A549 (cell line): Measurements from ENCODE around the gene NCOA3. TPM values are rescaled to one million over a fixed set of nuclear protein-coding genes. Genes with fewer than 3 reads are reported as not detected.

Source experiments
- ATAC-seq, 2 experiments: fragments of 200-7000 bp in 1 of 2; fragments of >200 bp in 1 of 2; cut with Nextera tagmentation in 1 of 2; cut with Tn5 transposase in 1 of 2; 3 replicates each; pipeline versions ENCODE4 v1.8.0 to v1.9.1; 2018 to 2020; ENCODE audit warnings: mild to moderate bottlenecking in 1 of 2, moderate library complexity in 1 of 2
- CTCF ChIA-PET: fragments of 300-600 bp; sonication (Branson Sonifier 250); formaldehyde crosslinking; extraction: SDS; loops from one replicate; lab custom pipeline; 2021; ENCODE audit warnings: antibody characterized with exemption, inconsistent platforms; lab: Yijun Ruan, JAX
- POLR2A ChIA-PET: fragments of 350-600 bp; formaldehyde crosslinking; extraction: SDS; loops from one replicate; lab custom pipeline; 2021; ENCODE audit warnings: antibody characterized with exemption, inconsistent platforms; lab: Yijun Ruan, JAX
- DNase-seq, 2 experiments: peaks; one replicate each; pipeline versions ENCODE4 v3.0.0 to v3.0.0-alpha.2; 2011 to 2016; ENCODE audit warnings: low read depth in 1 of 2, low spot score in 1 of 2
- FAIRE-seq: peaks from 2 replicates; lab custom pipeline; 2011; peaks lifted over from hg19 to GRCh38; lab: Jason Lieb, UNC
- H3K27ac ChIP-seq, 2 experiments: fragments of >200 bp; sonication (Bioruptor Twin); formaldehyde crosslinking; 3 replicates each; pipeline ENCODE4 v1.5.1; 2016 to 2017
- H3K4me1 ChIP-seq: fragments of >200 bp; sonication (Bioruptor Twin); formaldehyde crosslinking; 3 replicates; pipeline ENCODE4 v1.6.1; 2016
- H3K4me2 ChIP-seq: fragments of >200 bp; sonication (Bioruptor Twin); formaldehyde crosslinking; 3 replicates; pipeline ENCODE4 v1.6.1; 2016
- H3K4me3 ChIP-seq: fragments of >200 bp; sonication (Bioruptor Twin); formaldehyde crosslinking; 3 replicates; pipeline ENCODE4 v1.5.1; 2016
- H3K9me3 ChIP-seq: fragments of >200 bp; sonication (Bioruptor Twin); formaldehyde crosslinking; 3 replicates; pipeline ENCODE4 v1.6.1; 2016
- BHLHE40 ChIP-seq: IDR thresholded peaks from 2 replicates; pipeline ENCODE4 v1.6.1; 2012; ENCODE audit warnings: low read depth, low read length, inconsistent platforms
- CHD4 ChIP-seq: fragments of 200-600 bp; sonication (generic); IDR thresholded peaks from 2 replicates; pipeline ENCODE4 v1.6.1; 2016; ENCODE audit warnings: antibody characterized with exemption, mild to moderate bottlenecking, borderline replicate concordance
- ELK1 ChIP-seq: fragments of 150-350 bp; IDR thresholded peaks from 2 replicates; pipeline ENCODE4 v1.6.1; 2014; ENCODE audit warnings: low read depth, mild to moderate bottlenecking, low read length
- GATA3 ChIP-seq: IDR thresholded peaks from 2 replicates; pipeline ENCODE4 v1.6.1; 2012; ENCODE audit warnings: borderline replicate concordance
- HOXB5 ChIP-seq: fragments of 250-450 bp; sonication (Bioruptor Pico); IDR thresholded peaks from 2 replicates; pipeline ENCODE4 v1.5.0; 2020; ENCODE audit warnings: mild to moderate bottlenecking, moderate library complexity
- JUN ChIP-seq, 2 experiments: fragments of >200 bp; sonication (Bioruptor Twin); formaldehyde crosslinking; IDR thresholded peaks; 2 replicates in 1 of 2; 3 replicates in 1 of 2; pipeline ENCODE4 v1.6.1; 2016 to 2017
- PBX3 ChIP-seq: IDR thresholded peaks from 2 replicates; pipeline ENCODE4 v1.6.1; 2012
- RARB ChIP-seq: fragments of 250-450 bp; sonication (Bioruptor Pico); IDR thresholded peaks from 2 replicates; pipeline ENCODE4 v1.8.0; 2021; ENCODE audit warnings: mild to moderate bottlenecking, moderate library complexity
- SREBF2 ChIP-seq: fragments of 450-650 bp; IDR thresholded peaks from 2 replicates; pipeline ENCODE4 v1.6.1; 2014; ENCODE audit warnings: mild to moderate bottlenecking, moderate library complexity
- TP53 ChIP-seq: fragments of 250-450 bp; sonication (Bioruptor Pico); IDR thresholded peaks from 2 replicates; pipeline ENCODE4 v1.5.0; 2021; ENCODE audit warnings: mild to moderate bottlenecking, moderate library complexity
- ZNF302 ChIP-seq: fragments of 250-450 bp; sonication (Bioruptor Pico); IDR thresholded peaks from 2 replicates; pipeline ENCODE4 v1.9.0; 2021; ENCODE audit warnings: inconsistent platforms, mild to moderate bottlenecking, moderate library complexity
- WGBS: methylation state at CpG from one replicate; pipeline ENCODE4 v1.1.6; 2017; ENCODE audit errors: missing lambda C conversion rate; 5-methylcytosine and 5-hydroxymethylcytosine counted together
- polyA plus RNA-seq, 4 experiments: library from polyadenylated mRNA; depleted of rRNA in 3 of 4; stranded (reverse); fragments of >200 nt; fragmentation: RNase III in 1 of 4; extraction: RNeasy Plus Mini Kit Qiagen cat#74134 plus additional on column Dnase treatment in 1 of 4; gene quantifications; 2 replicates in 3 of 4; 3 replicates in 1 of 4; pipeline ENCODE4 v1.2.3, GENCODE V29; 2011 to 2017
- TF ChIP-seq, protein P1 (sequence below): fragments of >200 bp; sonication (Bioruptor Twin); formaldehyde crosslinking; IDR thresholded peaks from 2 replicates; pipeline ENCODE4 v1.6.1; 2016
- TF ChIP-seq, protein P2 (sequence below): fragments of 200-600 bp; sonication (generic); IDR thresholded peaks from 2 replicates; pipeline ENCODE4 v1.6.1; 2016; ENCODE audit warnings: antibody characterized with exemption, mild to moderate bottlenecking, moderate library complexity

Gene NCOA3
- polyA plus RNA-seq, 2 of the 4 experiments (the other 2 are of a cell fraction): 42.9 to 136 TPM

DNA sequence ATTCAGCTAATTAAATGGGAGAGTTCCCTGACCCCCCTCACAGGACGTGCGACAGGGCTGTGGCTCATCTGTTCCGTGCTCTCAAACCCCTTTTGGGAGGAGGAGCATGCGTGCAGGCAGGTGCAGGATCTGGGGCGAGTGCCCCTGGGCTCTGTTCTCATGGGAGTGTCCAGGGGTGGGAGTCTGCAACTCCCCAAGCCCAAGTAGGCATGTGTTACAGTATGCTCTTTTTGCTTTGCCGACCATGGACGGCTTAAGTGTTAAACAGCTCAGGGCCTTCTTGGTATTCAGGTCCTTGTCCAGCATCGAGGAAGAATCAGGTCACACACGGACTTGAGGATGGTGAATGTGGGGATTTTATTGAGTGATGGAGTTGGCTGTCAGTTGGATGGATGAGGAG lies 101.6 kb downstream of the NCOA3 start:
- no peak for FAIRE-seq
- Histone ChIP-seq H3K4me2 (no peak overlapping the region), H3K4me1 (peaks cover 57% of the 10 kb centered on the region), H3K9me3 (no peaks in the 10 kb centered on the region), H3K4me3 (no peak overlapping the region), H3K27ac (no peak overlapping the region)
- ATAC-seq: no peak; a peak in 2 of 6 replicates
- CTCF ChIA-PET: interaction anchor here (0.8 to 1.0 kb wide), 2 partner anchors 11 to 12 kb away, joined by 3 read pairs; no protein-coding TSS in a partner anchor
- TF ChIP-seq SREBF2 (no peak), PBX3 (no peak), HOXB5 (no peak), ZNF302 (CRISPR knock-in tag) (no peak), ELK1 (no peak), TP53 (CRISPR knock-in tag) (no peak), CHD4 (no peak), JUN (IDR thresholded peaks at IDR 0.05) (no peak), BHLHE40 (no peak)
- POLR2A ChIA-PET: no interaction called here
- no peak for DNase-seq
- 98% methylated on average over 8 of the region's 9 CpGs for WGBS

DNA sequence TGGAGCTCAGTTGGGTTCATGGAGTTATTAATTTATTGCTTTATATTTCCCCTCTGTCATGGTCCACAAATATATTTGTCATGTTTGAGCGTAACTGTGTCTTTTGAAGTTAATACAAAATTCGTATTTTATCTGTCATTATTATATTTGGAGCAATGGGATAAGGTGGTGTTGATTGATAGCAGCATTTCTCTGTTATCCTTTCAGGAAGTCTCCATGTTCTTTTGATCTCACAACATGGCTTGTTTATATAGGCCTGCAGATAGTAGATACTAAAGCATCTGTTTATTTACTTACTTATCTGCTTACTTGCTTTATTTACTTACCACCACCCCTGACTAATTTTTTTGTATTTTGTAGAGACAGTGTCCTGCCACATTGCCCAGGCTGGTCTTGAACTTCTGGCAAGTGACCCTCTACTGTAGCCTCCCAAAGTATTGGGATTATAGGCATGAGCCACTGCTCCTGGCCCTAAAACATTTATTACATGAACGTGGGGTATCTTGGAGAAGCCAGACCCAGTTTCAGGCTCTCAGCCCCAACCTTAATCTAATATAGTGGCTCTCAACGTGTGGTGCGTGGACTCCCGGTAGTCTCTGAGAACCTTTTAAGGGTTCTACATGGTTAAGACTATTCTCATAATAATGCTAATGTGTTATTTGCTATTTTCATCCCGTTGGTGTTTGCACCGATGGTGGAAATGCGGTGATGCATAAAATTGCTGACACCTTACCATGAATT lies 104.2 kb downstream of the NCOA3 start:
- CTCF ChIA-PET: interaction anchor here (0.6 kb wide), 1 partner anchor 313 kb away, joined by 3 read pairs; no protein-coding TSS in a partner anchor
- DNase-seq (no peak), ATAC-seq (no peak; a peak in 1 of 6 replicates), FAIRE-seq (no peak)
- Histone ChIP-seq H3K4me3 (no peak overlapping the region), H3K27ac (peak overlapping the region in 1 of 2 experiments; percentile 27; a peak in 1 of 6 replicates), H3K9me3 (no peaks in the 10 kb centered on the region), H3K4me1 (peaks cover 66% of the 10 kb centered on the region), H3K4me2 (peak overlapping the region; percentile 2; the same call in 1 of the 3 replicates)
- 74% methylated on average over 9 of the region's 9 CpGs for WGBS
- peak; percentile 58 for TF ChIP-seq GATA3
- no peak for TF ChIP-seq RARB
- TF ChIP-seq, protein P1, sequence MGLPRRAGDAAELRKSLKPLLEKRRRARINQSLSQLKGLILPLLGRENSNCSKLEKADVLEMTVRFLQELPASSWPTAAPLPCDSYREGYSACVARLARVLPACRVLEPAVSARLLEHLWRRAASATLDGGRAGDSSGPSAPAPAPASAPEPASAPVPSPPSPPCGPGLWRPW: no peak
- TF ChIP-seq, all 56 proteins: peak for 1
- POLR2A ChIA-PET: no interaction called here

DNA sequence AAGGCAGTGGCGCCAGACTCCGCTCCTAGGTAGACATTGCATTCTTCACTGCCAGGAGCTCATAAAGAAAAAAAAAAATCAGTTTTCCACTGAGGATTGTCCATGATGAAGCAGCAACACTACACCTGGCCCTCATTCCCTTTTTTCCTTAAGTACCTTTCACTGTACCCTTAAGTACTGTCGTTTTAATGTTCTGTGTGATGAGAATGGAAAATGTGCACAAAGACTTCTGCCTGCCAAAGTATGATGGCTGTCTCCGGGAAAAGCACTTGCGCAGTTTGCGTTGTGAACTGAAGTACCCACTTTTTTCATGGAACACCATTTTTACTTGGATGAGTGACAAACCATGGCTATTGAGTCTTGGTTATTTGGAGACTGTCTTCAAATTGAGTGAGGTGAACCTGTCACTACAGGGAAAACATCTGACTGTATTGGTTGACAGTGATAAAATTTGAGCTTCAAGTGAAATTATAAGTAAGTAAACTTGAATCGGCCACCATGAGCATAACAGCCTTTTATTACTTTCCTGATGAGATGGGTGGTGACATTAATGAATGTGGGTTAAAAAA lies 104.8 kb downstream of the NCOA3 start:
- no peak for DNase-seq
- ChIA-PET POLR2A (no interaction called here), CTCF (interaction anchor here (0.6 kb wide), 1 partner anchor 314 kb away, joined by 3 read pairs; no protein-coding TSS in a partner anchor)
- H3K9me3 ChIP-seq: no peaks in the 10 kb centered on the region
- no peak for FAIRE-seq
- TF ChIP-seq, protein P2, sequence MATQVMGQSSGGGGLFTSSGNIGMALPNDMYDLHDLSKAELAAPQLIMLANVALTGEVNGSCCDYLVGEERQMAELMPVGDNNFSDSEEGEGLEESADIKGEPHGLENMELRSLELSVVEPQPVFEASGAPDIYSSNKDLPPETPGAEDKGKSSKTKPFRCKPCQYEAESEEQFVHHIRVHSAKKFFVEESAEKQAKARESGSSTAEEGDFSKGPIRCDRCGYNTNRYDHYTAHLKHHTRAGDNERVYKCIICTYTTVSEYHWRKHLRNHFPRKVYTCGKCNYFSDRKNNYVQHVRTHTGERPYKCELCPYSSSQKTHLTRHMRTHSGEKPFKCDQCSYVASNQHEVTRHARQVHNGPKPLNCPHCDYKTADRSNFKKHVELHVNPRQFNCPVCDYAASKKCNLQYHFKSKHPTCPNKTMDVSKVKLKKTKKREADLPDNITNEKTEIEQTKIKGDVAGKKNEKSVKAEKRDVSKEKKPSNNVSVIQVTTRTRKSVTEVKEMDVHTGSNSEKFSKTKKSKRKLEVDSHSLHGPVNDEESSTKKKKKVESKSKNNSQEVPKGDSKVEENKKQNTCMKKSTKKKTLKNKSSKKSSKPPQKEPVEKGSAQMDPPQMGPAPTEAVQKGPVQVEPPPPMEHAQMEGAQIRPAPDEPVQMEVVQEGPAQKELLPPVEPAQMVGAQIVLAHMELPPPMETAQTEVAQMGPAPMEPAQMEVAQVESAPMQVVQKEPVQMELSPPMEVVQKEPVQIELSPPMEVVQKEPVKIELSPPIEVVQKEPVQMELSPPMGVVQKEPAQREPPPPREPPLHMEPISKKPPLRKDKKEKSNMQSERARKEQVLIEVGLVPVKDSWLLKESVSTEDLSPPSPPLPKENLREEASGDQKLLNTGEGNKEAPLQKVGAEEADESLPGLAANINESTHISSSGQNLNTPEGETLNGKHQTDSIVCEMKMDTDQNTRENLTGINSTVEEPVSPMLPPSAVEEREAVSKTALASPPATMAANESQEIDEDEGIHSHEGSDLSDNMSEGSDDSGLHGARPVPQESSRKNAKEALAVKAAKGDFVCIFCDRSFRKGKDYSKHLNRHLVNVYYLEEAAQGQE: no peak
- peak overlapping the region; percentile 29; the same call in 1 of the 3 replicates for H3K4me2 ChIP-seq
- ATAC-seq: no peak
- 89% methylated on average over 7 of the region's 7 CpGs for WGBS
- peaks cover 69% of the 10 kb centered on the region for H3K4me1 ChIP-seq
- peak overlapping the region; percentile 27 to 52; a peak in 5 of 6 replicates for H3K27ac ChIP-seq
- H3K4me3 ChIP-seq: no peak overlapping the region
